Stimulated activated effector memory CD8-positive, alpha-beta T cell treated with anti-CD3 and anti-CD28 coated beads, Interleukin-12 subunit alpha, Interleukin-12 subunit beta, amount 100 ng/mL, for 72 hours (primary cell): ENCODE data around the gene NELFB.
"Not testable (repeated sequence)": the region's sequence is repeated elsewhere in the genome, so short reads cannot be mapped to it uniquely, and the experiment has no call there.

Experiments used
- ATAC-seq: fragments of 150-1000 bp; cut with Tn5 transposase; 2 replicates; pipeline ENCODE4 v1.10.0; 2021
- DNase-seq, 2 donors: peaks; one replicate each; pipeline ENCODE4 v3.0.0; 2021 to 2022; ENCODE audit warnings: low spot score in 2 of 2
- H3K27ac Mint-ChIP-seq: one replicate; pipeline ENCODE4 v1.8.0; 2022; ENCODE audit warnings: mild to moderate bottlenecking, mixed read lengths
- H3K36me3 Mint-ChIP-seq: one replicate; pipeline ENCODE4 v1.8.0; 2022; ENCODE audit warnings: mild to moderate bottlenecking, mixed read lengths
- H3K4me1 Mint-ChIP-seq: one replicate; pipeline ENCODE4 v1.8.0; 2022; ENCODE audit warnings: mixed read lengths
- H3K4me3 Mint-ChIP-seq: one replicate; pipeline ENCODE4 v1.8.0; 2022; ENCODE audit warnings: mild to moderate bottlenecking, mixed read lengths
- H3K9me3 Mint-ChIP-seq: one replicate; pipeline ENCODE4 v1.8.0; 2022; ENCODE audit warnings: mixed read lengths

NELFB gene

DNA sequence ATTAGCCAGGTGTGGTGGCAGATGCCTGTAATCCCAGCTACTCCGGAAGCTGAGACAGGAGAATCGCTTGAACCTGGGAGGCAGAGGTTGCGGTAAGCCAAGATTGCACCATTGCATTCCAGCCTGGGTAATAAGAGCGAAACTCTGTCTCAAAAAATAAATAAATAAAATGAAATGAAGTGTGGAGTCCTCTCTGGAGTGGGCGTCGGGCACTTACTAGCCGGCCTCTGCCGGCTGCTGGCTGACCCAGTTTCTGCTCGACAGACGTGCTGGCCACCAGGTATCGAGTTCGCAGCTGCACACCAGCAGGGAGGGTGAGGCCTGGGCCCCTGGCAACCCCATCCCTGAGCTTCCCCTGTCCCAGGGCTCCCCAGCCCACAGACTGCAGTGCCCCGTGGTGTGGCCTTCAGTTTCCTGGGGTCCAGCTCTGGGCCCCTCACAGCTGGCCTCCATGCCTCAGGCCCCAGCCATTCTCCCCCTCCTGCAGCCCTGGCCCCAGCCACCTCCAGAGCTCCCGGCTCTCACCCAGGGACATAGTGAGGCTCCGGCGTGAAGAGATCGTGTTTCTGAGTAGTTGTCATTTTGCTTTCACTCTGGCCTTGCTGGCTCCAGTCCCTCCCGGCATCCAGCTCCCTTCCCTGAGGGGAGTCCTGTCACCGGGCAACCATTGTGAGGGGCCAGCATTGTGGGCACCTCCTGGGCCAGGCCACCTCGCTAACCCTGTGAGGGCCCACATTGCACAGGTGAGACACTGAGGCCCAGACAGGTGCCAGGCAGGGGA, 7.8 kb upstream of the NELFB start:
- H3K36me3 Mint-ChIP-seq: peaks cover 25% of the 10 kb centered on the region
- H3K4me1 Mint-ChIP-seq: peaks cover 23% of the 10 kb centered on the region
- H3K4me3 Mint-ChIP-seq: no peak overlapping the region
- H3K27ac Mint-ChIP-seq: no peak overlapping the region
- ATAC-seq (no peak), DNase-seq (peak in 1 of 2 donors; percentile 2)
- no peaks in the 10 kb centered on the region for H3K9me3 Mint-ChIP-seq

DNA sequence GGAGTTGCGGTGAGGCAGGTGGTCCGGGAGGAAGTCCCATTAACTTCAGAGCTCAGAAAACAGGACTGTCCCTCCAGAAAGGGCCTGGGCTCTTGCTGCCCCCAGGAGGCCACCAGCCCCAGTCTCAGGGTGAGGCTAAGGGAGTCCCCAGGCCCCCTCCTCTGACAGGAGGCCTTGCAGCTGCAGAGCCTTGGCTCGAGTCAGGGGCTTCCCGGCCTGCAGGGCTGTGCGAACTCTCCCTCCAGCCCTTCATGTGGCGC, 7.3 kb upstream of the NELFB start:
- H3K36me3 Mint-ChIP-seq: peaks cover 20% of the 10 kb centered on the region
- DNase-seq (no peak), ATAC-seq (no peak)
- peaks cover 18% of the 10 kb centered on the region for H3K4me1 Mint-ChIP-seq
- no peak overlapping the region for H3K27ac Mint-ChIP-seq
- H3K4me3 Mint-ChIP-seq: no peak overlapping the region
- H3K9me3 Mint-ChIP-seq: no peaks in the 10 kb centered on the region

DNA sequence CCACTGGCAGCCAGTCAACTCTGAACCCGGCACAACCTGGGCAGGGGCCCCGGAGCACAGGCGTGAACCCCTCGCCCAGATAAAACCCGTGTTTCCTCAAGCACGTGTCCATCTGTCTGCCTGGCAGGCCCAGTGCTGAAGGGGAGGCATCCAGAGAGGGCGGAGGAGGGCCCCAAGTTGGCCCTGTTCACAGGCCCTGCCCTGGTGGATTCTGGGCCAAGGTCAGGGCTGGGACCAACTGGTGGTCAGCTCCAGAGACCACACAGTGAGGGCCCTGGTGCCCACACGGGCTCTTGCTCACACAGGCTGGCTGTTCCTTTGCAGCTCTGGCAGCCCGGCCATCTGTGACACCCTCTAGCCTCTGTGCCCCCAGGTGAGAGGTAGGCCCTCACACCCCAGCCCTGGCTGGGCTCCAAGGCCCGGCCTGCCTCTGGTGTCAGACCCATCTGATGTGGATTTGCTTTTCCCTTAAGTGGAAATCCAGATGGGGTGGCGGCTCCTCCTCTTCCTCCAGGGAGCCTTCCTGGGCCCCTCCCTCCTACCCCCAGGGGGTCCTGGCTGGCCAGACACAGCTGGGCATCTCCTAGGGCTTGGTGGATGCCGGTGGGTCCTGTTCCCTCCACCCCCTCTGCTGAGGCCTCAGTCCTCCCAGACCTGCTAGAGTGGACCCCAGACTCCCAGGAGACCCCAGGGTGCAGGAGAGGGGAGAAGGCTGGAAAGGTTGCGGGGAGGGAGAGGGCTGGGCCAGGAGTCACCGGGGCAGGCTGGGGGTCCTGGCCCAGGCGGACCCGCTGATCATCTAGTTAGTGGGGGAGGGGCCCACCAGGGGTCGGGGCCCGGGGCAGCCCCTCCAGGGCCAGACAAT, 4.6 kb upstream of the NELFB start:
- Mint-ChIP-seq H3K36me3 (peaks cover 6% of the 10 kb centered on the region), H3K4me3 (no peak overlapping the region), H3K9me3 (no peaks in the 10 kb centered on the region), H3K4me1 (peaks cover 7% of the 10 kb centered on the region), H3K27ac (no peak overlapping the region)
- DNase-seq (no peak), ATAC-seq (no peak)

DNA sequence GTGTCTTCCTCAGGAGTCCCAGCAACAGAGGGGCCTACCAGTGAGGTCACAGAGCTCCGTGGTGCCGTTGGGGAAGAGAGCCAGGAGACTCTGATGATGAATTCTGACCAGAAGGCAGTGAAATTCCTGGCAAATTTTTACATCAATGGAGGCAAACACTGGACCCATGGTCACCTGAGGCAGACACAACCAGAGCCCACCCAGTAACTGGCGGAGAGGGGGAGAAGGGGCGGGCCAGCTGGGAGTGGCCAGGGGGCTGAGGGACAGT, 4.0 kb upstream of the NELFB start, which contains the start of gene STPG3:
Gene STPG3, plus strand, starts transcription at position 93 of the 268 bp plus-strand sequence. Its CDS starts 1 bp downstream, at position 94.
- no peak within 1 kb of the TSS for H3K4me3 Mint-ChIP-seq
- ATAC-seq (no peak), DNase-seq (no peak)
- peaks cover 6% of the 10 kb centered on the region for H3K36me3 Mint-ChIP-seq
- H3K27ac Mint-ChIP-seq: peak within 1 kb of the TSS; percentile 43
- no peaks in the 10 kb centered on the region for H3K9me3 Mint-ChIP-seq
- H3K4me1 Mint-ChIP-seq: peaks cover 7% of the 10 kb centered on the region

DNA sequence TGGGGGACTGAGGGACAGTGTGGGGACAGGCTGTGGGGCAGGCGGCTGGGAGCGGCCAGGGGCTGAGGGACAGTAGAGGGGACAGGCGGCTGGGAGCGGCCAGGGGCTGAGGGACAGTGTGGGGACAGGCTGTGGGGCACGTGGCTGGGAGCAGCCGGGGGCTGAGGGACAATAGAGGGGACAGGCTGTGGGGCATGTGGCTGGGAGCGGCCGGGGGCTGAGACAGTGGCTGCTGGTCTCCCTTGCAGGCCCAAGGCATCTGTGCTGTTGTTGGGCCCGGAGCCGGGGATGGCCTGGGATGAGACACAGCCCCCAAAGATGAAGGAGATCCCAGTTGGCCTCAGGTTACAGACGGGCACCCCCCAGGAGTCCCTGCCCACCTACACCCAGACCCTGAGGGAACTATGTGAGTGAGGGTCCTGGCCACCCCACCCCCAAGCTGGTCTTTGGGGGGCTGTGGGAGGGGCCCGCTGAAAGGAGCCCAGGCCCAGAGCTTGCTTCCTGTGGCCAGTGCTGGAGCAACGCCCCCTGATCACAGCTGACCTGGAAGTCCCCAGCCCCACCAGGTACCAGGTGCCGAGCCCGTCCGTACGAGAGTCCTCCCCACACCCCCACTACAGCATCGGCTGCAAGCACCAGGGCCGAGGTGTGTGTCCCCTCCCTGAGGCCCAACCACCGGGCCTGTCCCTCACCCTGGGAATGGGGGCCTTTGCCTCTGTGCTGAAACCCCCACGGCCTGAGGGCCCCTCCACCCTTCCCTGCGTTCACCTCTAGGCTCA, 3.4 kb upstream of the NELFB start:
- no peak for DNase-seq
- no peak for ATAC-seq
- Mint-ChIP-seq H3K36me3 (peaks cover 12% of the 10 kb centered on the region), H3K4me1 (peaks cover 7% of the 10 kb centered on the region), H3K27ac (no peak overlapping the region), H3K9me3 (no peaks in the 10 kb centered on the region), H3K4me3 (no peak overlapping the region)

DNA sequence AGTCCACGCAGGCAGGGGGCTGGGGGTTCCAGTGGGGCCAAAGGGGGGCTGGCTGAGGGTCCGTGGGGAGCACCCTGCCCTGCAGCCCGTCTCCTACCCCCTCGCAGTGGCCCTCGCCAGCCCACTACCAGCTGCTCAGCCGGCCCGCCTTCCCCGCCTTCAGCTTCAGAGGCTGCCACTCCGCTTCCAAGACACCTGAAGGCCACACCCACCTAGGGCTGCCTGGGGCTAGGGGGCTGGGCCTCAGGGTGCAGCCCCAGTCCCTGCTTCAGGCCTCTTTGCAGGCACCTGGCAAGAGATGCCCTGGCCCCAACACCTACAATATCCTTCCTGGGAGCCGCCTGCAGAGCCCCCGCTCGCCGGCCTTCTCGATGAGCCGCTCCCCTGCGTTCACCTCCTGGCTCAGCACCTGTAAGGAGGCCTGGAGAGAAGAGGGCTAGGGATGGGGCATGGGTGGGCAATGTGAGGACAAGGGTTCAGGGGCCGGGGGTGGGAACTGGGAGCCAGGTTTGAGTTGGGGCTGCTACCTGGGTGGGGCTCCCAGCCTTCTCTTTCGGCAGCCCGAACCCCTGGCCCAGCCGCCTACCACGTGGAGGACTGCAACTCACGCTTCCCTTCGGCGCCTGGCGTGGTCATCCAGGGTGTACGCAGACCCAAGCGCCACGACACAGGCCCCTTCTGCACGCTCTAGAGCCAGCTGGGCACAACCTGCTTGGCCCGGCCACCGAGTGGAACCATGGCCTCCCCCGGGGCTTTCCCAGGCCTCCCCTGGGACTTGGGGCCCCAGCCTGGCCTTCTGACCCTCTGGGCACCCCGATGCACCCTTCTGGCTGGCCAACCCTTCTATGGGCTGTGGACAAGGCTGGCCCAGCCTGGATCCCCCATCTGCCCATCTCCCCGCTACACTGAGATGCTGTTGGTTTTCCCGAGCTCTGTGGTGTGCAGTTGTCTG, 2.3 kb upstream of the NELFB start:
- no peak overlapping the region for H3K27ac Mint-ChIP-seq
- H3K9me3 Mint-ChIP-seq: no peaks in the 10 kb centered on the region
- H3K4me3 Mint-ChIP-seq: no peak overlapping the region
- H3K36me3 Mint-ChIP-seq: peaks cover 24% of the 10 kb centered on the region
- DNase-seq (no peak), ATAC-seq (no peak)
- peaks cover 7% of the 10 kb centered on the region for H3K4me1 Mint-ChIP-seq

DNA sequence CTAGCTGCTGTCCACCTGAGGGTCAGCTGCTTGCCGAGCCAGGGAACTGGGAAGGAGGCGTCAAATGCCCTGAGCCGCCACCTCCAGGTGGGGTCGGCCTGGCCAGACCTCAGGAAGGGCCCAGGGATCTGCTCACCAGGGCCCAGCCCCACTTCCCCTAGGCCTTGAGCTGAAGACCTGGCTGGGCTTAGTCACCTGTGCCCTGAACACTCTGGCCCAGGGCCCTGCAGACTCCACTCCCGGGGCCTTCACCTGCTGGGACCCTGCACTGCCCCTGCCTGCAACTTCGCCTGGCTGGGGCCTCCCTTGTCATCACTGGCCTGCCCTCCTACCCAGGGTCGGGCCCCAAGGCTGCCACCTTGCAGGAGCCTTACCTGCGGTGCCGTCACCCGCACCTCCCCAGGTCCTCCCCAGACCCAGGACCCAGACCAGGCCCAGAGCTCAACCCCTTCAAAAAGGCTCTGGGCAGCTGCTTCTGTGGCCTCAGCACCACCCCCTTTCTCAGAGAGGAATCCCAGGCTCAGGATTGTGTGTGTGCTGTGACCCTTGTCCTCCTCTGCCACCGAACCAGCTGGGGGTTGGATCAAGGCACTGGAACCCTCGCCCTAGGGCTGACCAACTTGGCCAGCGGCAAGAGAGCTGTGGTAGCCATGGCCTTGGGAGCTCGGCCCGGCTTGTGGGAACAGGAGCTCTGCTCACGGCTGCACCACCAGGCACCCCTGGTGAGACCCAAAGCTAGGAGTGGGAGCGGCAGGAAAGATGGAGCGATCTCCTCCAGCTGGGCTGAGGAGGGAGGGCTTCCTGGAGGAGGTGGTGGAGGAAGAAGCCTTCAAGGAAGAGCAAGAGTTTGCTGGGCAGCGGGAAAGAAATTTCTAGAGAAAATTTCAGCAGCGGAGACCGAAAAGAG, 1.2 kb upstream of the NELFB start:
- ATAC-seq (no peak), DNase-seq (no peak)
- H3K4me1 Mint-ChIP-seq: peaks cover 7% of the 10 kb centered on the region
- peak overlapping the region; percentile 91 for H3K27ac Mint-ChIP-seq
- peaks cover 35% of the 10 kb centered on the region for H3K36me3 Mint-ChIP-seq
- H3K9me3 Mint-ChIP-seq: no peaks in the 10 kb centered on the region
- peak overlapping the region; percentile 87 for H3K4me3 Mint-ChIP-seq

DNA sequence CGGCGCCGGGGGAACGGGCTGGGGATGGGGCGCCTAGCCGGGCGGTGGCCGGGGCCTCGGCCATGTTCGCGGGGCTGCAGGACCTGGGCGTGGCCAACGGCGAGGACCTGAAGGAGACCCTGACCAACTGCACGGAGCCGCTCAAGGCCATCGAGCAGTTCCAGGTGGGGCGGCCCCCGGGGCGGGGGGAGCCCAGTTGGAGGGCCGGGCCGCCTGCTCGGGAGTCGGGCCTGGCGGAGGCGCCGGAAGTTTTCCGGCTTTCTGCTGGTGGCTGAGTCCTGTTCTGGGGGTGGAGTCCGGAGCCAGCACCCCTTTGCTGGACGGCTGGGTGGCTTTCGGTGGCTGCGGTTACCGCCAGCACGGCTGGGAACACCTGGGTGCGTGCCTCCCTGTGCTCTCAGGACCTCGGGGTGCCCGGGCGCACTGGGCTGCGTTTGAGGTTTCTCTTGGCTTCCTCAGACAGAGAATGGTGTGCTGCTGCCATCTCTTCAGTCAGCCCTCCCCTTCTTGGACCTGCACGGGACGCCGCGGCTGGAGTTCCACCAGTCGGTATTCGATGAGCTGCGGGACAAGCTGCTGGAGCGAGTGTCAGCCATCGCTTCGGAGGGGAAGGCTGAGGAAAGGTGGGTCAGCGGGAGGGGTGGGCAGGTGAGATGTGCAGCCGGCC, 454 bp downstream of the NELFB start:
- no peak for DNase-seq
- Mint-ChIP-seq H3K27ac (no peak overlapping the region), H3K9me3 (no peaks in the 10 kb centered on the region), H3K4me3 (peak overlapping the region; percentile 87), H3K4me1 (peaks cover 7% of the 10 kb centered on the region), H3K36me3 (peaks cover 51% of the 10 kb centered on the region)
- no peak for ATAC-seq

DNA sequence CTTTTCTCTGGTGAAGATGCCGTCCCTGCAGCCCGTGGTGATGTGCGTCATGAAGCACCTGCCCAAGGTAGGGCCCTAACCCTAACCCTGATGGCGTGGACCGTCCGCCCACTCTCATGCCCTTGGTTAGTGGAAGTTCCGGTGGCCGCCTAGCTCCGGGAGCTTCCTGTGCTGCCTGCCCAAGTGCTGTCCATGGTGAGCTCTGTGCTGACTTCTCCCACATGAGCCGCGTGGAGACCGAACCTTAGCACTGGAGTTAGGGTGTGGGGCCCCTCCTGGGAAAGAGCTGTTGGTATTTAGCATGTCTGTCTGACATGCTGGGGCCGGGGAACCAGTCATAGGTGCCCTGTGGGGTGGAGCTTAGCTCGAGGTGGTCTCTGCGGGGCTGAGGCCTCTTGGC, 1.2 kb downstream of the NELFB start:
- Mint-ChIP-seq H3K27ac (peak overlapping the region; percentile 10), H3K9me3 (no peaks in the 10 kb centered on the region), H3K36me3 (peaks cover 59% of the 10 kb centered on the region), H3K4me1 (peaks cover 7% of the 10 kb centered on the region), H3K4me3 (peak overlapping the region; percentile 87)
- DNase-seq (no peak), ATAC-seq (no peak)

DNA sequence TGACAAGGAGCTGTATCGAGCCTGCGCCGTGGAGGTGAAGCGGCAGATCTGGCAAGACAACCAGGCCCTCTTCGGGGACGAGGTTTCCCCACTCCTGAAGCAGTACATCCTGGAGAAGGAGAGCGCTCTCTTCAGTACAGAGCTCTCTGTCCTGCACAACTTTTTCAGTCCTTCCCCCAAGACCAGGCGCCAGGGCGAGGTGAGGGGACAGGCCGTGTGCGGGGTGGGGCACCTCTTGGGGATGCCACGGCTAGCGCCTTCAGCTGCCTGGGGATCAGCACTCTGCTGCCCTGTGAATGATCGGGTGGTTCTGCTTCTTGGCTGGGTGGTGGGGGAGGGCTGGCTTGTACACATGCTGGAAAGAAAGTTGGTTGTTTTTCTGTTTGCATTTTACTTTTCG, 1.7 kb downstream of the NELFB start:
- Mint-ChIP-seq H3K4me3 (peak overlapping the region; percentile 87), H3K9me3 (no peaks in the 10 kb centered on the region), H3K4me1 (peaks cover 11% of the 10 kb centered on the region), H3K27ac (peak overlapping the region; percentile 10), H3K36me3 (peaks cover 64% of the 10 kb centered on the region)
- no peak for ATAC-seq
- no peak for DNase-seq

DNA sequence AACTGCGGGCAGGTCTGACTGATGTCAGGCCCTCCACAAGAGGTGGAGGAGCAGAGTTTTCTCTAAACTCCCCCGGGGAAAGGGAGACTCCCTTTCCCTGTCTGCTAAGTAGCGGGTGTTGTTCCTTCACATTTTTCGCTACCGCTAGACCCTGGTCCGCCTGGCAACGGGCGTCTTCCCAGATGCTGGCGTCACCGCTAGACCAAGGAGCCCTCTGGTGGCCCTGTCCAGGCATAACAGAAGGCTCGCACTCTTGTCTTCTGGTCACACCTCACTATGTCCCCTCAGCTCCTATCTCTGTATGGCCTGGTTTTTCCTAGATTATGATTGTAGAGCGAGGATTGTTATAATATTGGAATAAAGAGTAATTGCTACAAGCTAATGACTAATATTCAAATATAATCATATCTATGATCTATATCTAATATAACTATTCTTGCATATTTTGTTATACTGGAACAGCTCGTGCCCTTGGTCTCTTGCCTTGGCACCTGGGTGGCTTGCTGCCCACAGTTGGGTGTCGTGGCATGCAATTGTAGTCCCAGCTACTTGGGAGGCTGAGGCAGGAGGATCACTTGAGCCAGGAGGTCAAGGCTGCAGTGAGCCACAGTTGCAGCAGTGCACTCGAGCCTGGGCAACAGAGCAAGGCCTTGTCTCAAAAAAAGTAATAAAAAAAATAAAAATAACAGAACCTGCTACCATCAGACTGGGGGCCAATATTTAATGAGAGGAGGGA, 7.2 kb downstream of the NELFB start:
- not testable (repeated sequence) for DNase-seq, H3K27ac Mint-ChIP-seq, ATAC-seq, H3K4me3 Mint-ChIP-seq, H3K9me3 Mint-ChIP-seq, H3K4me1 Mint-ChIP-seq
- peaks cover 84% of the 10 kb centered on the region for H3K36me3 Mint-ChIP-seq

DNA sequence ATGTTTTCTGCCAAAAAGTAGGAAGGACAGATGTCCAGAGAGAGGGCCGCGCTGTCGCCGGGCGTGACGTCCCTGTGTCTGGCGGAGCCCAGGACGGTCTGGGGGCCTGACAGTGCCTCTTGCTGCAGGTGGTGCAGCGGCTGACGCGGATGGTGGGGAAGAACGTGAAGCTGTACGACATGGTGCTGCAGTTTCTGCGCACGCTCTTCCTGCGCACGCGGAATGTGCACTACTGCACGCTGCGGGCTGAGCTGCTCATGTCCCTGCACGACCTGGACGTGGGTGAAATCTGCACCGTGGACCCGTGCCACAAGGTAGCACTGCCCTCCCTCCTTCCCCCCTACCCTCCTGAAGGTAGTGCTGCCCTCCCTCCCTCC, 7.8 kb downstream of the NELFB start:
- H3K27ac Mint-ChIP-seq: no peak overlapping the region
- H3K4me1 Mint-ChIP-seq: peaks cover 5% of the 10 kb centered on the region
- DNase-seq (no peak), ATAC-seq (no peak)
- H3K4me3 Mint-ChIP-seq: no peak overlapping the region
- peaks cover 84% of the 10 kb centered on the region for H3K36me3 Mint-ChIP-seq
- no peaks in the 10 kb centered on the region for H3K9me3 Mint-ChIP-seq

DNA sequence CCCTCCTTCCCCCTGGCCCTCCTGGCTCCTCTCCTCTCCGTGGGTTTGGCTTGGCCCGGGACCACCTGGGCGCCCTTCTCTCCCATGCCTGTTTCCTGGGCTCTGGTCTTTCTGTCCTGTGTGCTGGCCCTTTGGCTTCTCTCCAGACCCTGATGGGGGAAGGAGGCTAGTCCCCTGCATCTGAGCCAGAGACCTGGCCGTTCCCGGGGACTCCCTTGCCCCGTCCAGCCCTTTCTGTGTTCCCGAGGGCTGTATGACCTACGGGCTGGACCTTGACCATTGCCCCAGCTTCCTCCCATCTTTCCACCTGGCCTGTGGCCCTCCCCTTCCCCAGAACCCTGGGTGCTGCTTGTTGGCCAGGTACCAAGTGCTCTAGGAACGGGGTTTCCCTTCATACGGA, 8.4 kb downstream of the NELFB start:
- Mint-ChIP-seq H3K9me3 (no peaks in the 10 kb centered on the region), H3K4me3 (no peak overlapping the region), H3K27ac (peak overlapping the region; percentile 60), H3K36me3 (peaks cover 84% of the 10 kb centered on the region), H3K4me1 (peaks cover 8% of the 10 kb centered on the region)
- ATAC-seq (no peak), DNase-seq (no peak)
